HG03280 (cell line): ENCODE results near the gene RFTN1.

Experiments
- ATAC-seq: cut with Tn5 transposase; IDR thresholded peaks from one replicate; pipeline ENCODE4 v1.9.1; 2021; ENCODE audit warnings: mild to moderate bottlenecking, moderate library complexity; ENCODE audit not compliant: unreplicated experiment

Gene RFTN1

GRCh38 chr3:16383864-16384263 lies 129.6 kb downstream of the RFTN1 start:
- ATAC-seq: no peak

GRCh38 chr3:16382845-16383244 lies 130.7 kb downstream of the RFTN1 start:
- ATAC-seq: peak; percentile 37

GRCh38 chr3:16381426-16381825 lies 132.1 kb downstream of the RFTN1 start:
- ATAC-seq: no peak

GRCh38 chr3:16380421-16380820 lies 133.1 kb downstream of the RFTN1 start:
- no peak for ATAC-seq

- peak; percentile 31 for ATAC-seq
Measured at GRCh38 chr3:16379838-16380237, 133.7 kb downstream of the RFTN1 start.

GRCh38 chr3:16378920-16379319 lies 134.6 kb downstream of the RFTN1 start:
- ATAC-seq: peak; percentile 50

- ATAC-seq: no peak
Measured at GRCh38 chr3:16378415-16378814, 135.1 kb downstream of the RFTN1 start.

- no peak for ATAC-seq
Measured at GRCh38 chr3:16377847-16378302, 135.6 kb downstream of the RFTN1 start.

- no peak for ATAC-seq
Measured at GRCh38 chr3:16377196-16377595, 136.3 kb downstream of the RFTN1 start.

GRCh38 chr3:16375891-16376290 lies 137.6 kb downstream of the RFTN1 start:
- ATAC-seq: no peak

GRCh38 chr3:16374935-16375245 lies 138.6 kb downstream of the RFTN1 start:
- ATAC-seq: no peak

- ATAC-seq: no peak
Measured at GRCh38 chr3:16374047-16374934, 139.2 kb downstream of the RFTN1 start.

- ATAC-seq: no peak
Measured at GRCh38 chr3:16373341-16373946, 140.1 kb downstream of the RFTN1 start.

- ATAC-seq: peak; percentile 22
Measured at GRCh38 chr3:16372362-16373292, 140.9 kb downstream of the RFTN1 start.

- ATAC-seq: no peak
Measured at GRCh38 chr3:16370872-16371740, 142.4 kb downstream of the RFTN1 start.

GRCh38 chr3:16370503-16370871 lies 143.0 kb downstream of the RFTN1 start:
- no peak for ATAC-seq

GRCh38 chr3:16369885-16370284 lies 143.6 kb downstream of the RFTN1 start:
- ATAC-seq: no peak

GRCh38 chr3:16369276-16369675 lies 144.2 kb downstream of the RFTN1 start:
- ATAC-seq: no peak

- ATAC-seq: no peak
Measured at GRCh38 chr3:16366581-16366980, 146.9 kb downstream of the RFTN1 start.

- no peak for ATAC-seq
Measured at GRCh38 chr3:16365491-16366128, 147.9 kb downstream of the RFTN1 start.
